Fibroblast of villous mesenchyme (primary cell): ENCODE measurements around the gene LAMP1. TPM values are rescaled to one million over a fixed set of nuclear protein-coding genes. Genes with fewer than 3 reads are reported as not detected.
A peak's percentile ranks its signal among the peaks of the same experiment; 100 is the strongest.
"Not testable (repeated sequence)": the region's sequence is repeated elsewhere in the genome, so short reads cannot be mapped to it uniquely, and the experiment has no call there.

Experiments
- DNase-seq: peaks from one replicate; pipeline ENCODE4 v3.0.0-alpha.2; 2010; ENCODE audit warnings: low read depth
- H3K4me3 ChIP-seq: 2 replicates; pipeline ENCODE4 v1.5.1; 2011; ENCODE audit warnings: low read depth, mild to moderate bottlenecking, low read length
- total RNA-seq: library from RNA; depleted of rRNA; stranded (reverse); fragments of >200 nt; gene quantifications from 2 replicates; pipeline ENCODE4 v1.2.3, GENCODE V29; 2012
- TF ChIP-seq, protein P1 (sequence below): IDR thresholded peaks from 2 replicates; pipeline ENCODE4 v1.5.1; 2012; ENCODE audit warnings: low read depth, mild to moderate bottlenecking, low read length; ENCODE audit not compliant: insufficient read depth

The LAMP1 gene, protein sequence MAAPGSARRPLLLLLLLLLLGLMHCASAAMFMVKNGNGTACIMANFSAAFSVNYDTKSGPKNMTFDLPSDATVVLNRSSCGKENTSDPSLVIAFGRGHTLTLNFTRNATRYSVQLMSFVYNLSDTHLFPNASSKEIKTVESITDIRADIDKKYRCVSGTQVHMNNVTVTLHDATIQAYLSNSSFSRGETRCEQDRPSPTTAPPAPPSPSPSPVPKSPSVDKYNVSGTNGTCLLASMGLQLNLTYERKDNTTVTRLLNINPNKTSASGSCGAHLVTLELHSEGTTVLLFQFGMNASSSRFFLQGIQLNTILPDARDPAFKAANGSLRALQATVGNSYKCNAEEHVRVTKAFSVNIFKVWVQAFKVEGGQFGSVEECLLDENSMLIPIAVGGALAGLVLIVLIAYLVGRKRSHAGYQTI
- total RNA-seq: 101 and 110 TPM in 2 replicates

DNA sequence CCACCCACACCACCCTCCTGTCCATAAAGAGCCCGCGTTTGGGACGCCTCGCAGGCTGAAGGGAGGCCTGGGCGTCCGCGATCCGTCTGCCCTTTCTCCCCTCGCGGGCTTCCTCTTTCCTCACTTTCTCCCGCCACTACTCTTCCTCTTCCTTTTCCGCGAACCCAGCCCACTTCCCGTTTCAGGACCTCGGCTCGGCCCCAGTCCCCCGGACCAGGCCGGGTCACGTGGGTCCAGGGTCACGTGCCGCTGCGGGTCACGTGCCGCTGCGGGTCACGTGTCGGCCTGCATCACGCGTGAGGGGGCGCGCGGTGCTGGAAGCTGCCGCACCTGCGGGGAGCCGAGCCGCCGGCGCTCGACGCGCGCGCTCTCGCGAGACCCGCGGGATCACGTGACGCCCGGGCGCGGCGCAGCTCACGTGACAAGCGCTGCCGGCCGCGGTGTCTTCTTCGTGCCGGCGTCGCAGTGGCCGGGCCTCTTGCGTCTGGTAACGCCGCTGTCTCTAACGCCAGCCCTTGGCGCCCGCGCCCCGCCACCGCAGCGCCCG, at the start of gene LAMP1:
Gene LAMP1 (plus strand): TSS at position 417 of the 547 bp plus-strand sequence. CDS start 196 bp downstream, outside the sequence.
- TF ChIP-seq, protein P1, sequence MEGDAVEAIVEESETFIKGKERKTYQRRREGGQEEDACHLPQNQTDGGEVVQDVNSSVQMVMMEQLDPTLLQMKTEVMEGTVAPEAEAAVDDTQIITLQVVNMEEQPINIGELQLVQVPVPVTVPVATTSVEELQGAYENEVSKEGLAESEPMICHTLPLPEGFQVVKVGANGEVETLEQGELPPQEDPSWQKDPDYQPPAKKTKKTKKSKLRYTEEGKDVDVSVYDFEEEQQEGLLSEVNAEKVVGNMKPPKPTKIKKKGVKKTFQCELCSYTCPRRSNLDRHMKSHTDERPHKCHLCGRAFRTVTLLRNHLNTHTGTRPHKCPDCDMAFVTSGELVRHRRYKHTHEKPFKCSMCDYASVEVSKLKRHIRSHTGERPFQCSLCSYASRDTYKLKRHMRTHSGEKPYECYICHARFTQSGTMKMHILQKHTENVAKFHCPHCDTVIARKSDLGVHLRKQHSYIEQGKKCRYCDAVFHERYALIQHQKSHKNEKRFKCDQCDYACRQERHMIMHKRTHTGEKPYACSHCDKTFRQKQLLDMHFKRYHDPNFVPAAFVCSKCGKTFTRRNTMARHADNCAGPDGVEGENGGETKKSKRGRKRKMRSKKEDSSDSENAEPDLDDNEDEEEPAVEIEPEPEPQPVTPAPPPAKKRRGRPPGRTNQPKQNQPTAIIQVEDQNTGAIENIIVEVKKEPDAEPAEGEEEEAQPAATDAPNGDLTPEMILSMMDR: no peak
- peak; percentile 98 for DNase-seq
- H3K4me3 ChIP-seq: peak within 1 kb of the TSS; percentile 92

DNA sequence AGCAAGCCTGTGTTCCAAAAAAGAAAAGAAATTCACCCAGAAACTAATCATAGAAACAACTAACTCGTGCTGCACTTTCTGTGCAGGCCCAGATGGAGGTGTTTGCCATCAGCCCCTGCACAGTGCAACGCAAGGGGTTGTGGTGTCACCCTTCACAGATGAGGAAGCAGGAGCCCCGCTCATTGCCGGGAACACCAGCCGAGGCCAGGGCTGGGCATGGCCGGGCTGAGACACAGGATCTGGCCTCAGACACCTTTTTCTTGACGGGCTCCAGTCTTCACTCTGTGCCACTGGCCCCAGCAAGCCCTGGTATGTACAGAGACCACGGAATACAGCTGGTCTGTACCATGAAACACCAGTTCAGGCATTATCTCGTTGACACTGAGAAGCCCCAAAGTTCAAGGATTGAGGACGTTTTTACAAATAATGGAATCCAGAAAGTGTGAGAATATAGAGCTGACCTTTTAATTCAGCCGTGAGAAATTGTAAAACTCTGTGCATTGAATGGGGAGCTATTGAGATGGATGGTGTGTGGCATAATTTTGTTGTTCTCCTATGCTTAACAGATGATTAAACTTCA, 44.4 kb upstream of the LAMP1 start:
- no peak for DNase-seq
- TF ChIP-seq, protein P1: no peak
- H3K4me3 ChIP-seq: no peak overlapping the region

DNA sequence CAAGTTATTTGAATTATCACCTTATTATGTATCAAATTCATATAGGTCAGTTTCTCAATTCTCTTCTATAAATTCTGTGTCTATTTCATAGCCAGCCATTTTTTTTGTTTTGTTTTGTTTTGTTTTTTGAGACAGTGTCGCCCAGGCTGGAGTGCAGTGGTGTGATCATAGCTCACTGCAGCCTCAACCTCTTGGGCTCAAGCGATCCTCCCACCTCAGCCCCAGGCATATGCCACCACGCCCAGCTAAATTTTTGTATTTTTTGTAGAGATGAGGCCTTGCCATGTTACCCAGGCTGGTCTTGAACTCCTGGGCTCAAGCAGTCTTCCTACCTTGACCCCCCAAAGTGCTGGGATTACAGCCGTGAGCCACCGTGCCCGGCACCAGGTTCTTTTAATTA, 39.1 kb upstream of the LAMP1 start:
- H3K4me3 ChIP-seq, DNase-seq: not testable (repeated sequence)

DNA sequence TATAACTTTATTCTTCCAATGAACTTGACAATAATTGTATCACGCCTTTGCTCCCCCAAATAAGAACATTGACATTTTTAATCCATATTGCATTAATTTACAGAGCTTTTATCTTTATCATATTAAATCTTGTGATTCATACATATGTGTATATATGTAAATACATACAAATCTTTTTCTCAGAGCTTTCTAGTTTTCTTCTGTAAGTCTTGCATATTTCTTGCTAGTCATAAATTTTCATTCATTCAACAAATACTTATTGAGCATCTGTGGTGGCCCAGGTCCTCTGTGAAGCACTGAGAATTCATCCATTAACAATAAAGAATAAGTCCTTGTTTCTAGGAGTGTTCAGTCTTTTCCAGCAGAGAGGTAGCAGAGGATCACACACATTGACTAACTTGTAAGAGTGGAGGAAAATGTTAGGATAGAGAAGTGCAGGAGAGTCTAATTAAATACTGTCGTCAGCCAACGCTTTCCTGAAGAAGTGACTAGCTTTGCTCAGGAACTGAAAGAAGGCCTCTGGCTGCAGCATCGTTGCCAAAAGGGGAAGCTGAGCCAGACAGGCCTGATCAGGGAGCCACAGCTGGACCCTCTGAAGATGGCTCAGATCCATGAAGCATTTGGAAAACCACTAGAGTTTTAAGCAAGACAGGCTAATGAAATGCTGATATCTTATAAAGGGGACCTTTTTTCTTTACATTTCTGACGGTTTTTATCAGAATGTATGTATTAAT, 38.6 kb upstream of the LAMP1 start:
- no peak for DNase-seq
- no peak overlapping the region for H3K4me3 ChIP-seq
- TF ChIP-seq, protein P1: no peak

DNA sequence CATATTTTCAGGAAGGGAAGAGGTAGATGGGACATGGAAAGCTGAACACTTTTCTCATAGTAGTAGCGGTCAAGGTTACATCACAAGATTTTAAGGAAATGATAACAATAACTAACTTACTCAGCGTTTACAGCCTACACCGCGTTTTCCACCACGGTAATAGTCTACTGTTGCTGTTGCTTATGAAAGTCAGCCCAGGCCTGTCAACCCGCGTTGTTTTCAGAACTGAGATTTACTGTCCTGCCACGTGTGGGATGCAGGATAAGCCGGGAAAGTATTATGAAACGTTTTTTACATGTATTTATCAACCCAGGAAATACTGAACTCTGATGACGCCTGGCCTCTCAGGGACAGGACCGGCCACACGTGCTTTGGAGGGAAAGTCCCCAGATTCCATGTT, 36.0 kb upstream of the LAMP1 start:
- TF ChIP-seq, protein P1: no peak
- no peak overlapping the region for H3K4me3 ChIP-seq
- DNase-seq: no peak

DNA sequence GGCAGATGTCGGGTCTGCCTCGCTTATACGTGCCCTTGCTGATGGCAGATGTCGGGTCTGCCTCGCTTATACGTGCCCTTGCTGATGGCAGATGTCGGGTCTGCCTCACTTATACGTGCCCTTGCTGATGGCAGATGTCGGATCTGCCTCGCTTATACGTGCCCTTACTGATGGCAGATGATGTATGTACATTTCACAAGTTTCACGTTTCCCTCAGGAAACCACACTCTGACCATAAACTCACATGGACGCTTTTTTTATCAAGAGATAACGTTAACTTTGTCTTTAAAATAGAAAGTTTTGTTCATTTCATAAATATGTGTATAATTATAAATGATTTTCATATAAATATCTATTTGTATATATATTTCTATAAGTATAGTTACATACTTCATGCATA, 34.0 kb upstream of the LAMP1 start:
- H3K4me3 ChIP-seq, DNase-seq: not testable (repeated sequence)

DNA sequence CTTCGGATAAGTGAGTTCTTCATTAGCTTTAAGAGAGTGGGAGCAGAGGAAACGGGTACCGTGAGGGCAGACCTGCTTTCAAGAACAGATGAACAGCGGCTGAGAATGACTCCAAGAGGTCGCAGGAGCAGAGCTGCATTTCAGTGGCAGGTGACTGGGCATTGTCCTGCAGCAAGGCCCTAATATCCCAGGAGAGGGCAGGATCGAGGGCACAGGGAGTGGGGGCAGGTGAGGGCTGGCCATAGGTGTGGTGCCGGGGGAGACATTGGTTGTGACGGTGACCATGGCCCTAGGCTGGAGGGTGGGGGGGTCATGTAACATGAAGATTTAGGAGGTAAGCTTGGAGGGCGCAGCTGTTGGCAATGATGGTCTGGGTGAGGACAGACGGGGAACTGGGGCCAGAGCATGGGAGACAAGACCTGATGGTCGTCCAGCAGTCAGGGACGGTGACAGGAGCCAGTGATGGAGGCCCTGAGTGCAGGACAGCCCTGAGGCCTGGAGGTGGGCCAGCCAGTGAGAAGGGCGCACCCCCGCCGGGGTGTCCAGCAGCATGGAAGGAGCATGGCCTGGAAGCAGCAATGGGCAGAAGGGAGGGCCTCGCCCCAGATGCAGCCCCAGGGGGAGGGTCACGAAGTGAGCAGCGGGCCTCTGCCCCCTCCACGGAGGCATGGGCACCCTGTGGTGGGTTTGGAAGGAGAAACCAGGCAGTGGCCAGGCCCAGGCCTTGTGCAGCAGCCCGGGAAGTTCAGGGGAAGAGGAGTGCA, 29.2 kb upstream of the LAMP1 start:
- DNase-seq: no peak
- no peak overlapping the region for H3K4me3 ChIP-seq
- TF ChIP-seq, protein P1: no peak
